Gastroesophageal sphincter (tissue), 4 donors: ENCODE data around the gene TSPAN4. TPM values are rescaled to one million over a fixed set of nuclear protein-coding genes. Genes with fewer than 3 reads are reported as not detected.

Experiments used
- ATAC-seq: fragments of 150-250 bp; one replicate; pipeline ENCODE4 v1.9.1; 2016; ENCODE audit warnings: mild to moderate bottlenecking, moderate library complexity
- H3K27ac ChIP-seq, 4 donors: fragments of 200-600 bp; sonication (generic) in 3 of 4; 1 replicate in 3 of 4; 2 replicates in 1 of 4; pipeline ENCODE4 v1.5.1; 2016 to 2019
- H3K27me3 ChIP-seq: fragments of 200-600 bp; sonication (generic); one replicate; pipeline ENCODE4 v1.5.1; 2019
- H3K36me3 ChIP-seq, 2 donors: fragments of 200-600 bp; sonication (generic); one replicate each; pipeline ENCODE4 v1.5.1; 2019; ENCODE audit warnings: control low read depth in 1 of 2
- H3K4me1 ChIP-seq, 3 donors: fragments of 200-600 bp; sonication (generic); 1 replicate in 2 of 3; 2 replicates in 1 of 3; pipeline ENCODE4 v1.5.1; 2016 to 2019; ENCODE audit warnings: control low read depth in 2 of 3
- H3K4me3 ChIP-seq, 2 donors: fragments of 200-600 bp; sonication (generic); one replicate each; pipeline ENCODE4 v1.5.1; 2019; ENCODE audit warnings: mild to moderate bottlenecking in 1 of 2, moderate library complexity in 1 of 2
- H3K9me3 ChIP-seq, 3 donors: fragments of 200-600 bp; sonication (generic); one replicate each; pipeline ENCODE4 v1.5.1; 2017 to 2019; ENCODE audit warnings: control low read depth in 2 of 3
- CTCF ChIP-seq, 4 experiments: fragments of 200-600 bp in 2 of 4; fragments of 450-650 bp in 2 of 4; sonication (generic) in 1 of 4; IDR thresholded peaks; one replicate each; pipeline ENCODE4 v1.5.1; 2017 to 2019; ENCODE audit warnings: antibody characterized with exemption in 4 of 4, mild to moderate bottlenecking in 2 of 4, moderate library complexity in 2 of 4
- EP300 ChIP-seq: sonication (generic); formaldehyde crosslinking; IDR thresholded peaks from one replicate; pipeline ENCODE4 v1.6.1; 2017; ENCODE audit warnings: antibody characterized with exemption, mild to moderate bottlenecking
- POLR2A ChIP-seq, 2 donors: fragments of 450-650 bp; IDR thresholded peaks; one replicate each; pipeline ENCODE4 v1.6.1; 2017; ENCODE audit warnings: antibody characterized with exemption in 2 of 2, mild to moderate bottlenecking in 2 of 2, moderate library complexity in 1 of 2
- POLR2AphosphoS5 ChIP-seq: sonication (generic); formaldehyde crosslinking; IDR thresholded peaks from one replicate; pipeline ENCODE4 v1.6.1; 2017; ENCODE audit warnings: antibody characterized with exemption
- WGBS, 2 donors: methylation state at CpG; one replicate each; pipeline ENCODE4 v1.1.5; 2018; ENCODE audit warnings: low coverage in 1 of 2; 5-methylcytosine and 5-hydroxymethylcytosine counted together
- total RNA-seq, 4 donors: library from RNA; depleted of rRNA; stranded (reverse); fragments of >200 nt; gene quantifications; one replicate each; pipeline ENCODE4 v1.1.0, GENCODE V29; 2016

The TSPAN4 gene
- total RNA-seq, 4 donors from 2014 or later, result 66.5 to 115 (median 112) TPM

DNA sequence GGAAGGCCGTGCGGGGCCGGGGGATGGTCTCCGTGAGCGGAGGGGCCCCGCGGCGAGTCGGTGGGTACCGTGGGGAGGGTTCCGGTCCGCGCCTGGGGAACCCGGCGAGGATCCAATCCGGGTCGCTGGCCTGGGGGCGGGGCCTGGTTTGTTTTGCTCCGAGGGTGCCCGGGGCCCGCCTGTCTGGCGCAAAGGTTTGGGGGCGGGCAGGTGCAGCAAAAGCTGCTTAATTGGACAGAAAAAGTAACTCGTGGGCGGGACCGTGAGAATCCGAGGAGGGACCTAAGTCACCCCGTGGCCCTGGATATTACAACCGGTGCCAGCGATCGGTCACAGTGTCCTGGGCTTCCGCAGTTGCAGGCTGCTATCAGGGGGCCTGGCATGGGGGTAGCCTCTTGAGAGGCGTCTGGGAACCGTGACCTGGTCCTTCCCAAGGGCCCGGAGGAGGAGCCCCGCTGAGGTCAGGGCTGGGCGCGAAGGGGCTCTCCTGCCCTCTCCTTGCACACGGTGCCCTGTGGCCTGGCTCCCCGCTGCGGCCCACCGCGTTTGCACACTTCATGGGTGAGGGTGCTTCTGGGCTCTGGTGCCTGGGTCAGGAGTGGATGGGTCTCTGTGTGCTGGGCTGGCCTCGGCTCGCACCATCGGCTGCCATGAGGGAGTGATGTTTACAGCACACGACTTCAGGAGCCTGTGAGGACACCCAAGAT is 22.6 kb upstream of the TSPAN4 start:
- peak overlapping the region; percentile 75 to 100 (median 94) for H3K27ac ChIP-seq
- whole genome bisulfite sequencing, 2 donors, result 0% methylated on average over 1 of the region's 47 CpGs; no CpG with 5 or more reads in 1 of the 2 donors

GRCh38 chr11:820655-821511 is 21.8 kb upstream of the TSPAN4 start:
- H3K9me3 ChIP-seq, result no peaks in the 10 kb centered on the region
- peak overlapping the region; percentile 75 to 100 (median 94) for H3K27ac ChIP-seq
- H3K4me1 ChIP-seq, result peaks cover 0 to 40% (median 18%) of the 10 kb centered on the region in 3 donors
- H3K36me3 ChIP-seq, result peaks cover 0 to 46% of the 10 kb centered on the region in 2 donors
- WGBS, 2 donors, result 20 to 70% methylated on average over 1 to 2 of the region's 11 CpGs
- peak overlapping the region; percentile 63 to 99 for H3K4me3 ChIP-seq
- TF ChIP-seq POLR2A (IDR thresholded peaks at IDR 0.05), result peak in 1 of 2 donors; percentile 8
- TF ChIP-seq POLR2AphosphoS5, result peak; percentile 88
- no peak for TF ChIP-seq EP300
- ATAC-seq, result peak; percentile 39
- peaks cover 21% of the 10 kb centered on the region for H3K27me3 ChIP-seq

More for the DNA sequence above, 22.6 kb upstream of the TSPAN4 start:
- no peaks in the 10 kb centered on the region for H3K9me3 ChIP-seq
- H3K4me3 ChIP-seq, result peak overlapping the region; percentile 63 to 99
- TF ChIP-seq POLR2AphosphoS5, result peak; percentile 51
- TF ChIP-seq POLR2A (IDR thresholded peaks at IDR 0.05), result peak; percentile 23 to 37
- TF ChIP-seq CTCF (IDR thresholded peaks at IDR 0.05), result no peak
- H3K27me3 ChIP-seq, result peaks cover 14% of the 10 kb centered on the region
- peaks cover 0 to 39% of the 10 kb centered on the region in 2 donors for H3K36me3 ChIP-seq
- peaks cover 0 to 35% (median 18%) of the 10 kb centered on the region in 3 donors for H3K4me1 ChIP-seq
- peak; percentile 80 for ATAC-seq

- ATAC-seq, result no peak
- H3K4me3 ChIP-seq, result peak overlapping the region in 1 of 2 donors; percentile 99
- H3K27me3 ChIP-seq, result peaks cover 30% of the 10 kb centered on the region
- peak overlapping the region in 3 of 4 donors; percentile 91 to 100 (median 96) for H3K27ac ChIP-seq
- WGBS, 2 donors, result 64% methylated on average over 3 of the region's 22 CpGs; no CpG with 5 or more reads in 1 of the 2 donors
- H3K9me3 ChIP-seq, result no peaks in the 10 kb centered on the region
- H3K36me3 ChIP-seq, result peaks cover 0 to 49% of the 10 kb centered on the region in 2 donors
- H3K4me1 ChIP-seq, result peaks cover 0 to 47% (median 19%) of the 10 kb centered on the region in 3 donors
- TF ChIP-seq POLR2AphosphoS5 (no peak), POLR2A (IDR thresholded peaks at IDR 0.05) (peak in 1 of 2 donors; percentile 3)
Observed at GRCh38 chr11:821512-822371, 20.9 kb upstream of the TSPAN4 start.

GRCh38 chr11:823441-824291 is 19.0 kb upstream of the TSPAN4 start:
- H3K27ac ChIP-seq, result no peak overlapping the region
- H3K4me3 ChIP-seq, result no peak overlapping the region
- H3K9me3 ChIP-seq, result no peaks in the 10 kb centered on the region
- TF ChIP-seq EP300 (no peak), CTCF (IDR thresholded peaks at IDR 0.05) (no peak), POLR2A (IDR thresholded peaks at IDR 0.05) (no peak), POLR2AphosphoS5 (no peak)
- ATAC-seq, result no peak
- peaks cover 0 to 49% of the 10 kb centered on the region in 2 donors for H3K36me3 ChIP-seq
- peaks cover 49% of the 10 kb centered on the region for H3K27me3 ChIP-seq
- peaks cover 0 to 62% (median 26%) of the 10 kb centered on the region in 3 donors for H3K4me1 ChIP-seq
- no CpG with 5 or more reads among the region's 53 CpGs for WGBS, 2 donors
